GM21529 (cell line): Measurements from ENCODE around the gene SMIM15.
"Not testable (repeated sequence)": the region's sequence is repeated elsewhere in the genome, so short reads cannot be mapped to it uniquely, and the experiment has no call there.

Source experiments
- ATAC-seq: cut with Tn5 transposase; IDR thresholded peaks from one replicate; pipeline ENCODE4 v1.9.1; 2021; ENCODE audit not compliant: unreplicated experiment

The SMIM15 gene

GRCh38 chr5:61162010-61162831, at the start of gene SMIM15:
Gene SMIM15 (minus strand): TSS chr5:61162468. CDS start chr5:61160171, 2,297 bp downstream.
- peak; percentile 97 for ATAC-seq

GRCh38 chr5:61207884-61208283, 45.6 kb upstream of the SMIM15 start:
- ATAC-seq: no peak

- ATAC-seq: no peak
These were observed 42.7 kb upstream of the SMIM15 start for GRCh38 chr5:61205013-61205412.

- peak; percentile 49 for ATAC-seq
These were observed 39.9 kb upstream of the SMIM15 start for GRCh38 chr5:61202213-61202612.

GRCh38 chr5:61200582-61201155, 38.4 kb upstream of the SMIM15 start:
- ATAC-seq: peak; percentile 76

GRCh38 chr5:61198606-61199005, 36.3 kb upstream of the SMIM15 start:
- no peak for ATAC-seq

- not testable (repeated sequence) for ATAC-seq
These were observed 25.6 kb upstream of the SMIM15 start for GRCh38 chr5:61187826-61188225.

- not testable (repeated sequence) for ATAC-seq
These were observed 25.1 kb upstream of the SMIM15 start for GRCh38 chr5:61187352-61187751.

- no peak for ATAC-seq
These were observed 24.4 kb upstream of the SMIM15 start for GRCh38 chr5:61186634-61187033.

- no peak for ATAC-seq
These were observed 22.4 kb upstream of the SMIM15 start for GRCh38 chr5:61184708-61185107.

- ATAC-seq: no peak
These were observed 21.3 kb upstream of the SMIM15 start for GRCh38 chr5:61183538-61183937.

- no peak for ATAC-seq
These were observed 20.2 kb upstream of the SMIM15 start for GRCh38 chr5:61182449-61182848.

- ATAC-seq: no peak
These were observed 18.6 kb upstream of the SMIM15 start for GRCh38 chr5:61180886-61181285.

- no peak for ATAC-seq
These were observed 16.4 kb upstream of the SMIM15 start for GRCh38 chr5:61178702-61179101.

- peak; percentile 85 for ATAC-seq
These were observed 15.4 kb upstream of the SMIM15 start for GRCh38 chr5:61177716-61178115.

GRCh38 chr5:61177070-61177469, 14.8 kb upstream of the SMIM15 start:
- ATAC-seq: no peak

- ATAC-seq: no peak
These were observed 14.4 kb upstream of the SMIM15 start for GRCh38 chr5:61176631-61177030.

- no peak for ATAC-seq
These were observed 9.2 kb upstream of the SMIM15 start for GRCh38 chr5:61171479-61171878.

- no peak for ATAC-seq
These were observed 6.7 kb upstream of the SMIM15 start for GRCh38 chr5:61168951-61169350.

- ATAC-seq: no peak
These were observed 5.1 kb upstream of the SMIM15 start for GRCh38 chr5:61167382-61167781.

- ATAC-seq: no peak
These were observed 1.6 kb upstream of the SMIM15 start for GRCh38 chr5:61163905-61164304.

GRCh38 chr5:61162832-61163567, 732 bp upstream of the SMIM15 start:
- no peak for ATAC-seq
